ENCODE data around the gene PPP1R14C. TPM values are rescaled to one million over a fixed set of nuclear protein-coding genes. Genes with fewer than 3 reads are reported as not detected.

Gene PPP1R14C
- total and polyA plus RNA-seq, 2 donors (not counting 1 experiment from before 2014, with no cell fraction given) = 0.17 TPM; not detected in 1

GRCh38 chr6:150271172-150271500 lies 128.3 kb downstream of the PPP1R14C start:
- Histone ChIP-seq H3K27ac (ENCODE audit: insufficient read depth, low read length) (no peak overlapping the region), H2AFZ (ENCODE audit: low read length) (no peak overlapping the region), H3K9me3 (ENCODE audit: control insufficient read depth, insufficient read depth, low read depth, low read length) (no peaks in the 10 kb centered on the region), H3K4me2 (ENCODE audit: extremely low read depth, insufficient read depth, low read length) (no peak overlapping the region), H3K36me3 (ENCODE audit: control insufficient read depth, insufficient read depth, low read length) (no peaks in the 10 kb centered on the region), H3K79me2 (ENCODE audit: control insufficient read depth, insufficient read depth, low read length) (no peaks in the 10 kb centered on the region), H3K4me1 (ENCODE audit: control insufficient read depth, extremely low read depth, insufficient read depth, low read length) (peaks cover 6% of the 10 kb centered on the region), H3K9ac (ENCODE audit: insufficient read depth, low read length) (no peak overlapping the region), H4K20me1 (ENCODE audit: control insufficient read depth, extremely low read depth, insufficient read depth, low read length) (no peaks in the 10 kb centered on the region), H3K27me3 (ENCODE audit: control insufficient read depth, insufficient read depth, low read length) (no peaks in the 10 kb centered on the region), H3K4me3 (replicated peaks in 1 of 4; ENCODE audit: control extremely low read depth in 1 of 4, insufficient read depth in 1 of 4, low read depth in 3 of 4, low read length in 4 of 4) (no peak overlapping the region)
- no peak for DNase-seq (ENCODE audit: low read depth in 2 of 2)
- TF ChIP-seq CTCF (conservative IDR thresholded peaks at IDR 0.05 in 1 of 2, IDR thresholded peaks at IDR 0.05 in 1 of 2; ENCODE audit: low read depth in 1 of 2, low read length in 2 of 2) (no peak), EZH2 (IDR thresholded peaks at IDR 0.05; ENCODE audit: low read length, missing control alignments) (no peak)

DNA sequence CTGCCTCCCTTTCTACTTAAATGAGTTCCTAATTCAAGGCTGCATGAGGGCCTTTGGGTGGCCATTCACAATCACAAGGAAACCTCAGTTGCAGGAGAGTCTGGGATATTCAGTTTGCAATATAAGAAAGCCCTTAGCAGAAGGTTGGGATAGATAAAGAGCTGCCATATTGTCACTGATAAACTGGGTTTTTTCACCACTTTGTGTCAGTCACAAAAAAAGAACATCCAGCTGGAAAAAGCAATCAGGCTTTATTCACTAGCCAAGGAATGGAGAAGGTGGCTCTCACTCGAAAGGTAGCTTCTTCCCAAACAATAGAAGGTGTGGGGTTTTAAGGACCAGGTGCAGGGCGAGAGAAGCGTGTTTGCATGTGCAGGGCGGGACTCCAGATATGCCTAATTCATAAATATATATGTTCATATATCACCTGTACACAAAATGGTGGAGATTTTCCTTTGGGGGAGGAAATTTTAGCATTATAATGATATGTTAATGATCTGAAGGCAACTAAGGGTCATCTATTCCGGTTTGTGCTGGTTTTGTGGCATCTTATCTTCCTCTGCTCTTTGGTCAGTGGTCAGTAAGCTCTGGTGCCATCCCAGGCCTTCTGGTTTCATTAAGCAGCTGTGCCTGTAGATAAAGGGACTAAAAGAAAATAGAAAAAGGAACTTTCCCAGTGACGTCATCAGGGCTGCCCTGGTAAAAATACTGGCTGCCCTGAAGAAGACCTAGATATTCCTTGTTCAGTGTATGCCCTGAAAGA lies 128.8 kb downstream of the PPP1R14C start:
- Histone ChIP-seq H2AFZ (ENCODE audit: low read length) (no peak overlapping the region), H3K27me3 (ENCODE audit: control insufficient read depth, insufficient read depth, low read length) (no peaks in the 10 kb centered on the region), H3K27ac (ENCODE audit: insufficient read depth, low read length) (no peak overlapping the region), H3K4me2 (ENCODE audit: extremely low read depth, insufficient read depth, low read length) (no peak overlapping the region), H3K9me3 (ENCODE audit: control insufficient read depth, insufficient read depth, low read depth, low read length) (no peaks in the 10 kb centered on the region), H3K79me2 (ENCODE audit: control insufficient read depth, insufficient read depth, low read length) (no peaks in the 10 kb centered on the region), H4K20me1 (ENCODE audit: control insufficient read depth, extremely low read depth, insufficient read depth, low read length) (no peaks in the 10 kb centered on the region), H3K4me3 (replicated peaks in 1 of 4; ENCODE audit: control extremely low read depth in 1 of 4, insufficient read depth in 1 of 4, low read depth in 3 of 4, low read length in 4 of 4) (no peak overlapping the region), H3K36me3 (ENCODE audit: control insufficient read depth, insufficient read depth, low read length) (no peaks in the 10 kb centered on the region), H3K9ac (ENCODE audit: insufficient read depth, low read length) (no peak overlapping the region), H3K4me1 (ENCODE audit: control insufficient read depth, extremely low read depth, insufficient read depth, low read length) (peaks cover 6% of the 10 kb centered on the region)
- peak in 1 of 2 donors; percentile 41 for DNase-seq (ENCODE audit: low read depth in 2 of 2)
- TF ChIP-seq EZH2 (IDR thresholded peaks at IDR 0.05; ENCODE audit: low read length, missing control alignments) (no peak), CTCF (conservative IDR thresholded peaks at IDR 0.05 in 1 of 2, IDR thresholded peaks at IDR 0.05 in 1 of 2; ENCODE audit: low read depth in 1 of 2, low read length in 2 of 2) (no peak)

- Histone ChIP-seq H4K20me1 (ENCODE audit: control insufficient read depth, extremely low read depth, insufficient read depth, low read length) (no peaks in the 10 kb centered on the region), H3K4me2 (ENCODE audit: extremely low read depth, insufficient read depth, low read length) (no peak overlapping the region), H3K27ac (ENCODE audit: insufficient read depth, low read length) (no peak overlapping the region), H3K27me3 (ENCODE audit: control insufficient read depth, insufficient read depth, low read length) (no peaks in the 10 kb centered on the region), H3K79me2 (ENCODE audit: control insufficient read depth, insufficient read depth, low read length) (no peaks in the 10 kb centered on the region), H3K4me3 (replicated peaks in 1 of 4; ENCODE audit: control extremely low read depth in 1 of 4, insufficient read depth in 1 of 4, low read depth in 3 of 4, low read length in 4 of 4) (no peak overlapping the region), H3K4me1 (ENCODE audit: control insufficient read depth, extremely low read depth, insufficient read depth, low read length) (peaks cover 6% of the 10 kb centered on the region), H3K9me3 (ENCODE audit: control insufficient read depth, insufficient read depth, low read depth, low read length) (no peaks in the 10 kb centered on the region), H3K36me3 (ENCODE audit: control insufficient read depth, insufficient read depth, low read length) (no peaks in the 10 kb centered on the region), H2AFZ (ENCODE audit: low read length) (no peak overlapping the region), H3K9ac (ENCODE audit: insufficient read depth, low read length) (no peak overlapping the region)
- no peak for TF ChIP-seq CTCF (conservative IDR thresholded peaks at IDR 0.05 in 1 of 2, IDR thresholded peaks at IDR 0.05 in 1 of 2; ENCODE audit: low read depth in 1 of 2, low read length in 2 of 2)
- no peak for TF ChIP-seq EZH2 (IDR thresholded peaks at IDR 0.05; ENCODE audit: low read length, missing control alignments)
- peak in 1 of 2 donors; percentile 52 for DNase-seq (ENCODE audit: low read depth in 2 of 2)
Observed at GRCh38 chr6:150272264-150272975, 129.6 kb downstream of the PPP1R14C start.

Measured in fibroblast of lung (primary cell).